HG03565 (cell line): ENCODE results near the gene SWSAP1.
"Not testable (repeated sequence)": the region's sequence is repeated elsewhere in the genome, so short reads cannot be mapped to it uniquely, and the experiment has no call there.

Source experiments
- ATAC-seq: cut with Tn5 transposase; IDR thresholded peaks from one replicate; pipeline ENCODE4 v1.9.1; 2021; ENCODE audit warnings: mild to moderate bottlenecking, moderate library complexity; ENCODE audit not compliant: unreplicated experiment

Gene SWSAP1

DNA sequence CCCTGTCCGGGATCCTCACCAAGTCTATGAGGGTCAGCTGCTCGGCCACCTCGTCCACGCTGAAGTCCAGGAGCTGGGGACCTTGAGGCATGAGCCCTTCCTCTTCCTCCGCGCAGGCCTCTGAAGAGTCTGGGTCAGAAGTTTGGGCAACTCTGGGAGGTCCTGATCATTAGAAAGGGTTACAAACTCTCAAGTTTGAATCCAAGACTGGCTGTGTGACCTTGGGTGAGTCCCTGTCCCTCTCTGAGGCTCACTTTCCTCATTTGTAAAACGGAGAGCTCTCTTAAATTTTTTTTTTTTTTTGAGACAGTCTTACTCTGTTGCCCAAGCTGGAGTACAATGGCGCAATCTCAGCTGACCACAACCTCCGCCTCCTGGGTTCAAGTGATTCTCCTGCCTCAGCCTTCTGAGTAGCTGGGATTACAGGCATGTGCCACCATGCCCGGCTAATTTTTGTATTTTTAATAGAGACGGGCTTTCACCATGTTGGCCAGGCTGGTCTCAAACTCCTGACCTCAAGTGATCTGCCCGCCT is 32.3 kb downstream of the SWSAP1 start:
- ATAC-seq = not testable (repeated sequence)

DNA sequence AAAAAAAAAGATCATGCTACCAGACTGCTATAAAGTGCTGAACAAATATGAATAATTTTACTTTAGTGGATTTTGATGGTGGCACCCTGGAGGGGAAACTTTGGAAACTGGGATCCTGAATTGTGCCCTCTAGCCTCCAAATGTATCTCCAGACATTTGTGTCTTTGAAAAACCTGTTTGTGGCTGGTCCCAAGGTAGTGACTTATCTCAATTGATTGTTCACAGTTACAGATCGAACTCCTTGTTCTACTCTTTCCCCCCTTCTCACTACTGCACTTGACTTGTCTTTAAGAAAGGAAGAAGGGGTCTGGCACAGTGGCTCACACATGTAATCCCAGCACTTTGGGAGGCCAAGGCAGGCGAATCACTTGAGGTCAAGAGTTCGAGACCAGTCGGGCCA is 34.1 kb downstream of the SWSAP1 start:
- no peak for ATAC-seq

DNA sequence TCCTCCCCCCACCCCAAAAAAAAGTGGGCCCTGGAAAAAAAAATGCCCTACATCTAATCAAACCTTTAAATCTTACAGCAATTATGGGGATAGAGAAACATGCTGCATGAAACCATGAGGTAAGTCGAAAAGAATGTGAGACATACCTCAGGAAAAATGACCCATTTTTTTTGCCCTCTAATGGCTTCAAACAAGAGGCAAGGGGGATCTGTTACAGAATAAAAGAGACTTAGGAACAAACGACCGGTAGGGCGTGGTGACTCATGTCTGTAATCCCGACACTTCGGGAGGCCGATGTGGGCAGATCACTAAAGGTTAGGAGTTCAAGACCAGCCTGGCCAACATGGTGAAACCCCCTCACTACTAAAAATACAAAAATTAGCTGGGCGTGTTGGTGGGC is 36.2 kb downstream of the SWSAP1 start:
- ATAC-seq = no peak

DNA sequence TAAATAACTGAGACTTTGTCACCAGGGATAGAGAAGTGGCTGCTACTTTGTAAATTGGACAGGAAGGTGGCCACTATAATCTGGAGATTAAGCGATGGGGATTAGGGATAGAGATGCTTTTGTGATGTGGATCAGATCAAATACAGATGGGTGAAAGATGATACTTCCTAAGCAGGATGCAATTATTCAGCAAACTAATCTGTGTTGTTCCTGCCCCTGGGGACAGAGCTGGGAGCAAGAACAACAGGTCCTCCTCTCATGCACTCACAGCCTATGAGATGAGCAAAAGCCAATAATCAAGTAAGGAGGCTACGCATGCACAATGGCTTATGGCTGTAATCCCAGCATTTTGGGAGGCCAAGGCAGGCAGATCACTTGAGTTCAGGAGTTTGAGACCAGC is 40.1 kb downstream of the SWSAP1 start:
- ATAC-seq = no peak

DNA sequence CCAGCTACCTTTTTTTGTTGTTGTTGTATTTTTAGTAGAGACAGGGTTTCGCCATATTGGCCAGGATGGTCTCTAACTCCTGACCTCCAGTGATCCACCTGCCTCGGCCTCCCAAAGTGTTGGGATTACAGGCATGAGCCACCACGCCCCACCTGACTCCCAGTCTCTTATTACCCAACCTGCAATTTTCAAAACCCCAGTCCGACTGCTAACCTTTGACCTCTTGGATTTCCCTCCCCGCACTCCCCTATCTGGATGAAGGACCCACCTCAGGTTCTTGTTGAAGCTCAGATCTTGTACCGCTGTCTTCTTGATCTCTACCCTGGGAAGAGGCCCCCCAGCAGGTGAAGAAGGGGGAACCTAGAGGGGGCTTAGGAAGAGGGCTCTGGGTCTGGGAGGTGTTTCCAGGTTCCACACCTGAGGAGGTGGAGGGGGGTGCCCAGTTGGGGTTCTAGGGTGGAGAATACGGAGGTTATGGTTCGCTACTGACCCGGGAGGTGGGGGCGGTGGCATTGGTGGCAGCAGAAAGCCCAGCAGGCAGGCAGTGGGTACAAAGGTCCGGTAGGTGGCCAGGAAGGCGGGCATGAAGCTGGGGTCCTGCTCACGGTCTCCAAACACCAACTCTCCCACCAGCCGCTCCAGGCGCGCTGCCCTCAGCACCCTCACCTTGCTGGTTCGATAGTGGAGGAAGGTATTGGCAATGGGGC is 42.0 kb downstream of the SWSAP1 start:
- ATAC-seq = no peak

DNA sequence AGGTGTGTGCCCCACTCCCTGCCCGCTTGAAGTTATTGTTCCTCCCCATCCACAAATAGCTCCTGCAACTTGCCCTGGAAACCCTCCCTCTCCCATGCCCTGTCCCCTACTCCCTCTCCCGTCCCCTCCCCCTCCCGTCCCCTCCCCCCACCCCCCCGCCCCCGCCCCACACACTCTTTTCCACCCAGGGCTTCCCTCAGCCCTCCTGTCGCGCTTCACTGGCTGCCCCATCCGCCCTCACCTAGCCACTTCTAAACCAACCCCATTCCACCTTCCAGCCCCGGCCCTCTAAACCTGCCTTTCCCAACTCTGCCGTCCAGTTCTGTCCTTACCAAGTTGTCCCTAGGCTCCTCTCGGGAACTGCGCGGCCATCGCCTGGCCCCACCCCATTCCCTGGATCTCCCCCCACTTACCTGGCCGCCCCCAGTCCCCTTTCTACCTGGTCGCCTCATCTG is 43.7 kb downstream of the SWSAP1 start:
- ATAC-seq = no peak

DNA sequence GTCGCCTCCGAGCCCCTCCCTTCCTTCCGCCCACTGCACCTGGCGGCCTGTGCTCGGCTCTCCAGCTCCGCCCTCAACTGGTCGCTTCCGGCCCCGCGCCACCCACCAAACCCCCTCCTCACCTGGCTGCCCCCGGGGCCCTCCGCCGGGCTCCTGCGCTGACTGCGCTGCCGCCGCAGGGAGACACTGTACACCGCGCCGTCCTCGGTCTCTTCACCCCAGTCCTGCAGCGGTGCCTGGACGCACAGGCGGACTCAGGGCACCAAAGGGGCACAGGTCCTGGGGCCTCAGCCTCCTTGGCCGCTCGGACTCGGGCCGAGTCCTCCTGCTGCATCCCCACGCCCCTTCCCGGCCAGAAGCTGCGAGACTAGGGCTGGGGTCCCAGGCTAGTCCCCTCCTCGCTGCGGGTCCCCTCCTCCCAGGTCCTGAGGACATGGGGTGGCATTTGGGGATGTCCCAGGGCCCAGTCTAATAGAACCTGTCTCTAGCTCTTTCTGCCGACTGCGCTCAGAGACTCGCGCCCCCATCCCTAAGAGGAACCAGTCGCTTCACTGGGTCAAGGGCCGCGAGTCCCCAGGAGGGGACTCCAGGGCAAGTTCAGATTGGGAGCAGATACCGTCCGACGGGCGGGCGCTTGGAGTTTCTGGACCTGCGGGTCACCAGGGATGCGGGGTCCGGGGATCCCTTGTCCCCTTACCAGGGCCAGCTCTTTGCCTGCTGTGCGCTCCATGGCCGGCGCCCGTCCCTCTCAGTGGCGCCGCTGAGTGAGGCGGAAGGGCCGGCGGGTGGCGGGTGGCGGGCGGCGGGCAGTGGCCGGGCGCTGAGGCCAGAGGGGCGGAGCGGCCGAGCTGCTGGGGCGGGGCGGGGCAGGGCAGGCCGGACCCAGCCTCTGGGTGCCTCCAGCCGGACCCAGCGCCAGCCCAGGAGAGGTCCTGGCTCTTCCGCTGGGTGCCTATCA is 44.4 kb downstream of the SWSAP1 start, which contains the start of gene RGL3:
Gene RGL3 (minus strand): TSS at position 766 of the 958 bp plus-strand sequence. CDS start 36 bp downstream, at position 730.
- ATAC-seq = no peak

DNA sequence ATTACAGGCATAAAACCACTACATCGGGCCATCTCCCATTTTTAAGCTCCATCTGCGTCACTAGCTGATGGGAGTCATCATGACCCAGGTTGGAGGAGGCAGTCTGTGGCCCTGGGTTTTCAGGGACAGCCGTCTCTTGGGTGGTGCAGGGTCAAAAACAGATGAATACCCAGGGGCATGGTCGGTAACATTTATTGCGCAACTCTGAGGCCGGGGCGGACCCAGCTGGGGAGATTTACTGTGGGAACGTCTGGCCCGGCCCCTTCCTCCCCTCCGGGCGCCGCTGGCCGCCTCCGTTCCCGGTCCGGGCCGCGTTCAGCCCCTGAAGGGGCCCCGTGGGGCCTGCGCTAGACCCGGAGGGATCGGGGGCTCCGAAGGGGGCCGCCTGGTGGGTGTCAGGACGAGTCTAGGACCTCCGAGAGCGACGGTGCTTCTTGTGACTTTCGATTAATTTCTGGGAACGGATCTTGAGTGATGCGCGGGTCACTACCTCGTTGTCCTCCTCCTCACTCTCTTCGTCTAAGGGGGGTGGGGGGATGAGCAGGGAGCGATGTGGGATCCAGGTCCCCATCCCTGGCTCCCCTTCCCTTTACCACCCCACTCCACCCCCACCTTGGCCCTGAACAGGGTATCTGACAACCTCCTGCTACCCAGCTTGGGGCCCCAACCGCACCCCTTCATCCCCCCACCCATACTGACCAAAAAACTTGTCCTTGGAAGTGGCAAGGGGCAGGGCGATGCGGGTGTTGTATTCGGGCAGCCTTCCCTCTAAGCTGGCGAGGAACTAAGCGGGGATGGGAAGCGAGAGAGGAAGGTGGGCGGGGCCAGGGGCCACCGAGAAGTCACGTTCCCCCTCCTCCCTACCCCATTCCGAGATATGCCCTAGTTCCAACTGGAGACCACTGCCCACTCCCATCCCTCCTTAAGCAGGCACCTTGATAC is 46.2 kb downstream of the SWSAP1 start:
- ATAC-seq = no peak

DNA sequence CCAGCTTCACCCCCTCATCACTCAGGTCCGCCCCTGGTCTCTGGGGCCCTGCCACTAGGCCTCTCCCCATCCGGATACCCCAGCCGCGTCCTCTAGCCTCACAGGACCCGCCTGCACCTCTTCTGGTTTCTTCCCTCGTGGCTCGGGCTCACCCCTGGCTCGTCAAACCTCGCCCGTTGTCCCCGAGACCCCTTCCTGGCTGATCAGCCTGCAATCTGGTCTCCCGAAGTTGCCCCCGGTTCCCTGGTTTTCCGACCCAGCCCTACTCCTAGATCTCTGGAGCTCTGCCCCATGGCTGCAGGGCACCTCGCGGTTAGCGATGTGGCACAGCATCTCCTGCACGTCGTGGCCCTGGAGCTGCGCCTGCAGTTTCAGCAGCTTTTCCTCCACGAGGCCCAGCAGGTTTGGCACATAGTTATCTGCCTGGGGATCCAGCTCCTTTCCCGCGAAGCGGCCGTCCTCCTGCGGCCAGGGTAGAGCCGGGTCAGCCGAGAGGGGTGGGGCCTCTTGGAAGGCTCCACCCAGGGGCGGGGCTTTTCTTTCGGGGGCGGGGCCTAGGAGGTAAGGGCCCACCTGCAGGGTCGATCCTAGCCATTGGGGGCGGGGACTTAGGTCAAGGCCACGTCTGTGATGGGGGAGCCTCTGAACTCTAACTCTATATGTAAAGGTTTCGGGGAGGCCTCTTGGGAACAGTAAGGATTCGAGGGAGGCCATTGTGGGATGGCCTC is 47.1 kb downstream of the SWSAP1 start:
- ATAC-seq = no peak

DNA sequence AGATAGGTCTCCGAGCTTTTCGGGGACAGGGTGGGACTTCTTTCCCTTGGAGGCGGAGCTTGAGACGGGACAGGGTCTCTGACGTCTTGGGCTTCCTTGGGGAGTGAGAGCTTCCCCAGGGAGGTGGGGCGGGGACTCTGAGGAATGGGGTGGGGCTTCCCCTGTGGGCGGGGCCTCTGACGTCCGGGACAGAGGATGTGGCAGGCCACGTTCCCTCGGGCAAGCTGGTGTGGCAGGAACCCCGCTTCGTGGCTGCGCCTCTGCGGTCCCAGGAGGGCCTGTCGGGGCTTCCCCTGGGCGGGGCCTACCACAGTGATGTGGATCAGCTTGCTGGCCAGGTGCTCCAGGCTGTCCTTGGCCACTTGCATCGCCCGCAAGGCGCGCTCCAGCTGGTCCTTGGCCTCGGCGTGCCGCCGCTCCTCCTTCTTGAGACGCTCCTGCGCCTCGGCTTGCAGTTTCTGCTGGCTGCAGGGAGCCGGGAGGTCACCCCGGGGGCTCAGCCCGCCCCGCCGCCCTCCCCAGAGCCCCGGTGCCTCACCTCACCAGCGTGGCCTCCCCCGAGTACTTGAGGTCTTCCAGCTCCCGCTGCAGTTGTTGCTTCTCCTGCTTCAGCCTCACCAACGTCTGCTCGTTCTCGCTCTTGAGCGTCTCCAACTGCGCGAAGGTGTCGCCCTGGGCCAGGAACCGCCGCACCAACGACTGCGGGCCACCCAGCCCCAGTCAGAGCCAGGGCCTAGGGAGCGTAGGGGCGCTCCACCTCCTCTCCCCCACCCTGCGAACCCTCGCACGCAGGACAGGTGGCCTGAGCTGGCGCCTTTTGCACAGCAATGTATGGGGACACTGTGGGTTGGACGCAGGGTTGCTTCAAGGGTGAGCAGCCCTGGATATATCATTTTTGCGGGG is 47.9 kb downstream of the SWSAP1 start:
- peak; percentile 46 for ATAC-seq

DNA sequence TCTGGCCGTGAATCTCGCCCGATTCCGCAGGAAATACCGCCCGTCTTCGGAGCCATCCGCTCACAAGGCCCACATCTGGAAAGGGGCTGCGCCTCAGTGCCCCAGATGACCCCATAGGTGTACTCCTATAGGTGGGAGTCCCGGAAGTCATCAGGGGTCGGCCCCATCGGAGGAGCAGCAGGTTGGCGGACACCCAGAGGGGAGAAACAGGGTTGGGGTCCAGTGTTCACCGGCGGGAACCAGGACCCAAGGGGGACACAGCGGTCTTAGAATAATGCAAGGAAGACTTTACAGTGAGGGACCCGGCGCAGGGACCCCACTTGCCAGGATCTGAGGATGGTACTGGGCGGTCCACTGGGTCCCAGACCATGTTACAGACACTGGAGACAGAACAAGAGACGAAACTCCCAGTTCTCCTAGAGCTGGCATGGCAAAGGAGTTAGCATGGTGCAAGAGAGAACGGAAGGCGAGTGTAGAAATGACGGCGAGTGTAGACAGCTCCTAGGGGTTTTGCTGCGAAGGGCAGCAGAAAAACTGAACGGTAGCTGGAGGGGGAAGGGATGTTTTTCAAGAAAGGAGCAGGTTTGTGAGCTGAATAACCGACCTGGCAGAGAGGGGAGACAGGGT is 48.8 kb downstream of the SWSAP1 start:
- no peak for ATAC-seq

DNA sequence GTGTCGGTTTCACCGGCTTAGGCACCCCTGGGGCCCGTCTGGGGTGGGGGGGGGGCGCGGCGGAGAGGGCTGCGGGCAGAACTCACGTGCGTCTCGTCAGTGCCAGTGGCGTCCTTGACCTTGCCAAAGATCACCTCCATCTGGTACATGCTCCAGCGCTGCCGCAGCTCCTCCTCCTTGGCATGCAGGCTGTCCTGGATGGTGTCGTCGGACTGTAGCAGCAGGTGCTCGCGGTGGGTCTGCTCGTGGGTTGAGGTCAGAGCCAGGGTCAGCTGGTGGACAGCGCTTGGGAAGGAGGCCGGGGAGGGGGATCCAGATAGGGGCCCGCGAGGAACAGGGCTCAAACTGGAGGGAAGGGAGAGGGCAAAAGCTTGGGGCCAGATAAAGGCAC is 49.3 kb downstream of the SWSAP1 start:
- ATAC-seq = no peak
